HepG2 (cell line): Measurements from ENCODE around the gene DNAJC11. TPM values are rescaled to one million over a fixed set of nuclear protein-coding genes. Genes with fewer than 3 reads are reported as not detected.

ENCODE experiments used
- ARHGAP35 ChIP-seq: sonication (generic); formaldehyde crosslinking; IDR thresholded peaks from 2 replicates; pipeline ENCODE4 v1.9.0; 2022; ENCODE audit warnings: mild to moderate bottlenecking, inconsistent platforms, moderate library complexity, missing genetic modification reagents, borderline replicate concordance
- ATF7-NPFF ChIP-seq: sonication (generic); formaldehyde crosslinking; IDR thresholded peaks from 2 replicates; pipeline ENCODE4 v1.8.1; 2023; ENCODE audit warnings: mild to moderate bottlenecking, low read depth, missing genetic modification reagents, moderate library complexity
- GATA4 ChIP-seq: sonication (generic); IDR thresholded peaks from 2 replicates; pipeline ENCODE4 v1.6.1; 2016; ENCODE audit warnings: antibody characterized with exemption, low read depth, borderline replicate concordance
- HMG20B ChIP-seq: conservative IDR thresholded peaks from 2 replicates; pipeline ENCODE4 v1.6.1; 2016; ENCODE audit warnings: missing genetic modification reagents, missing compliant biosample characterization
- KDM5A ChIP-seq: fragments of 200-600 bp; sonication (generic); IDR thresholded peaks from 2 replicates; pipeline ENCODE4 v1.7.0; 2018; ENCODE audit warnings: antibody characterized with exemption, mild to moderate bottlenecking, low read length, borderline replicate concordance
- NFE2L1 ChIP-seq: sonication (generic); formaldehyde crosslinking; IDR thresholded peaks from 2 replicates; pipeline ENCODE4 v1.4.0; 2020; ENCODE audit warnings: missing genetic modification reagents, mild to moderate bottlenecking, borderline replicate concordance
- PPARG ChIP-seq: conservative IDR thresholded peaks from 2 replicates; pipeline ENCODE4 v1.6.1; 2016; ENCODE audit warnings: missing biosample characterization, missing genetic modification reagents
- PTBP1 ChIP-seq: fragments of 200-400 bp; formaldehyde crosslinking; IDR thresholded peaks from 2 replicates; pipeline ENCODE4 v1.6.1; 2018; ENCODE audit warnings: low read length, low read depth; ENCODE audit not compliant: poor library complexity, severe bottlenecking
- ZNF225 ChIP-seq: sonication (generic); formaldehyde crosslinking; IDR thresholded peaks from 2 replicates; pipeline ENCODE4 v1.4.0; 2020; ENCODE audit warnings: mild to moderate bottlenecking, missing genetic modification reagents
- ZNF460 ChIP-seq: sonication (generic); formaldehyde crosslinking; IDR thresholded peaks from 2 replicates; pipeline ENCODE4 v1.5.1; 2020; ENCODE audit warnings: missing genetic modification reagents, mild to moderate bottlenecking, borderline replicate concordance
- ZNF737 ChIP-seq: sonication (generic); formaldehyde crosslinking; IDR thresholded peaks from 2 replicates; pipeline ENCODE4 v1.5.0; 2020; ENCODE audit warnings: missing genetic modification reagents, mild to moderate bottlenecking, borderline replicate concordance
- ZNF747 ChIP-seq: sonication (generic); formaldehyde crosslinking; IDR thresholded peaks from 2 replicates; pipeline ENCODE4 v1.8.1; 2023; ENCODE audit warnings: missing genetic modification reagents, mild to moderate bottlenecking, borderline replicate concordance
- ZNF83 ChIP-seq: sonication (generic); formaldehyde crosslinking; IDR thresholded peaks from 2 replicates; pipeline ENCODE4 v1.4.0; 2020; ENCODE audit warnings: missing genetic modification reagents, mild to moderate bottlenecking, borderline replicate concordance
- polyA plus RNA-seq, 8 experiments: library from polyadenylated mRNA; depleted of rRNA in 3 of 8; stranded (reverse) in 7 of 8; unstranded in 1 of 8; fragments of >200 nt; fragmentation: Illumina TruSeq in 4 of 8; extraction: Trizol in 4 of 8; gene quantifications; 2 replicates each; pipeline versions ENCODE4 v1.2.1 to v1.2.3, GENCODE V29; 2011 to 2016; ENCODE audit warnings: low read depth in 4 of 8, missing spikeins in 1 of 8, mixed read lengths in 1 of 8; ENCODE audit not compliant: insufficient read depth in 1 of 8
- total RNA-seq, 5 experiments: library from RNA; depleted of rRNA; stranded (reverse); fragments of >200 nt; fragmentation: Illumina TruSeq; extraction: Trizol; gene quantifications; 2 replicates each; pipeline ENCODE4 v1.2.3, GENCODE V29; 2016; ENCODE audit warnings: low read depth in 1 of 5
- TF ChIP-seq, protein P1 (sequence below): sonication (generic); formaldehyde crosslinking; IDR thresholded peaks from 2 replicates; pipeline ENCODE4 v1.4.0; 2020; ENCODE audit warnings: missing genetic modification reagents, borderline replicate concordance
- TF ChIP-seq, protein P2 (sequence below): sonication (generic); formaldehyde crosslinking; IDR thresholded peaks from 2 replicates; pipeline ENCODE4; 2020; ENCODE audit warnings: missing genetic modification reagents, mild to moderate bottlenecking, borderline replicate concordance
- TF ChIP-seq, protein P3 (sequence below): sonication (generic); formaldehyde crosslinking; IDR thresholded peaks from 2 replicates; pipeline ENCODE4 v1.4.0; 2020; ENCODE audit warnings: mild to moderate bottlenecking, missing genetic modification reagents
- TF ChIP-seq, protein P4 (sequence below): sonication (generic); formaldehyde crosslinking; IDR thresholded peaks from 2 replicates; pipeline ENCODE4 v1.4.0; 2020; ENCODE audit warnings: missing genetic modification reagents, mild to moderate bottlenecking, borderline replicate concordance

DNAJC11 gene
- total and polyA plus RNA-seq, 2 of the 13 experiments (the other 11 are each of a cell fraction or from before 2014, with no cell fraction given) = 25.1 to 47.6 TPM

DNA sequence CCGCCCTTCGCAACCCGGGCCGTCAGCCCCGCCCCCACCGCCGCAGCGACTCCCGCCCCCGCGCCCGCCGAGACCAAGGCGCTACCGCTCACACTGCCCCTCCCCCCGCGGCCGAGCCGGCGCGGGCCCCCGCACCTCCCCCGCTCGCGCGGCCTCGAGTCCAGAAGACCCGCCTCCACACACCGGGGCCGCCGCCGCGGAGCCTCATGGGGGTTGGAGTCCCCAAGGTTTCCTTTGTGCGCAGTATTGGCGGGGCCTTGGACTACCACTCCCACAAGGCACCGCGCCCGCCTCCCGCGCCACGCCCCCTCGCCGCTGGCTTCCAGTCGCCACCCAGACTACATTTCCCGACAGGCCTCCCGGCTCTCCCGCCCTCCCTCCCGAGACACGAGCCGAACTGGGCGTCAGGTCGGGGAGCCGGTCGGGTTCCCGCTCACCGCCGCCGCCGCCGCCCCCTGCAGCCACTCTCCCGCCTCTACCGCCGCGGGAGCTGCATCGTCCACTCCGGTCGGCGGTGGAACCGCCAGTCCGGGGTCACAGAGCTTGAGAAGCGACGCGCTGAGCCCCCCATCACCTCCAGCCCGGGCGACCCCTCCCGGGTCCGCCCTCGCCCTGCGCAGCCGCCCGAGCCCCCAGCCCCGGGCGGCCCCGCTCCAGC is 88.1 kb downstream of the DNAJC11 start, which contains the start of gene PHF13 (continued):
- TF ChIP-seq, protein P1, sequence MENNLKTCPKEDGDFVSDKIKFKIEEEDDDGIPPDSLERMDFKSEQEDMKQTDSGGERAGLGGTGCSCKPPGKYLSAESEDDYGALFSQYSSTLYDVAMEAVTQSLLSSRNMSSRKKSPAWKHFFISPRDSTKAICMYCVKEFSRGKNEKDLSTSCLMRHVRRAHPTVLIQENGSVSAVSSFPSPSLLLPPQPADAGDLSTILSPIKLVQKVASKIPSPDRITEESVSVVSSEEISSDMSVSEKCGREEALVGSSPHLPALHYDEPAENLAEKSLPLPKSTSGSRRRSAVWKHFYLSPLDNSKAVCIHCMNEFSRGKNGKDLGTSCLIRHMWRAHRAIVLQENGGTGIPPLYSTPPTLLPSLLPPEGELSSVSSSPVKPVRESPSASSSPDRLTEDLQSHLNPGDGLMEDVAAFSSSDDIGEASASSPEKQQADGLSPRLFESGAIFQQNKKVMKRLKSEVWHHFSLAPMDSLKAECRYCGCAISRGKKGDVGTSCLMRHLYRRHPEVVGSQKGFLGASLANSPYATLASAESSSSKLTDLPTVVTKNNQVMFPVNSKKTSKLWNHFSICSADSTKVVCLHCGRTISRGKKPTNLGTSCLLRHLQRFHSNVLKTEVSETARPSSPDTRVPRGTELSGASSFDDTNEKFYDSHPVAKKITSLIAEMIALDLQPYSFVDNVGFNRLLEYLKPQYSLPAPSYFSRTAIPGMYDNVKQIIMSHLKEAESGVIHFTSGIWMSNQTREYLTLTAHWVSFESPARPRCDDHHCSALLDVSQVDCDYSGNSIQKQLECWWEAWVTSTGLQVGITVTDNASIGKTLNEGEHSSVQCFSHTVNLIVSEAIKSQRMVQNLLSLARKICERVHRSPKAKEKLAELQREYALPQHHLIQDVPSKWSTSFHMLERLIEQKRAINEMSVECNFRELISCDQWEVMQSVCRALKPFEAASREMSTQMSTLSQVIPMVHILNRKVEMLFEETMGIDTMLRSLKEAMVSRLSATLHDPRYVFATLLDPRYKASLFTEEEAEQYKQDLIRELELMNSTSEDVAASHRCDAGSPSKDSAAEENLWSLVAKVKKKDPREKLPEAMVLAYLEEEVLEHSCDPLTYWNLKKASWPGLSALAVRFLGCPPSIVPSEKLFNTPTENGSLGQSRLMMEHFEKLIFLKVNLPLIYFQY (CRISPR knock-in tag) = peak; percentile 17; the same call in 1 of the 2 replicates
- TF ChIP-seq, protein P2, sequence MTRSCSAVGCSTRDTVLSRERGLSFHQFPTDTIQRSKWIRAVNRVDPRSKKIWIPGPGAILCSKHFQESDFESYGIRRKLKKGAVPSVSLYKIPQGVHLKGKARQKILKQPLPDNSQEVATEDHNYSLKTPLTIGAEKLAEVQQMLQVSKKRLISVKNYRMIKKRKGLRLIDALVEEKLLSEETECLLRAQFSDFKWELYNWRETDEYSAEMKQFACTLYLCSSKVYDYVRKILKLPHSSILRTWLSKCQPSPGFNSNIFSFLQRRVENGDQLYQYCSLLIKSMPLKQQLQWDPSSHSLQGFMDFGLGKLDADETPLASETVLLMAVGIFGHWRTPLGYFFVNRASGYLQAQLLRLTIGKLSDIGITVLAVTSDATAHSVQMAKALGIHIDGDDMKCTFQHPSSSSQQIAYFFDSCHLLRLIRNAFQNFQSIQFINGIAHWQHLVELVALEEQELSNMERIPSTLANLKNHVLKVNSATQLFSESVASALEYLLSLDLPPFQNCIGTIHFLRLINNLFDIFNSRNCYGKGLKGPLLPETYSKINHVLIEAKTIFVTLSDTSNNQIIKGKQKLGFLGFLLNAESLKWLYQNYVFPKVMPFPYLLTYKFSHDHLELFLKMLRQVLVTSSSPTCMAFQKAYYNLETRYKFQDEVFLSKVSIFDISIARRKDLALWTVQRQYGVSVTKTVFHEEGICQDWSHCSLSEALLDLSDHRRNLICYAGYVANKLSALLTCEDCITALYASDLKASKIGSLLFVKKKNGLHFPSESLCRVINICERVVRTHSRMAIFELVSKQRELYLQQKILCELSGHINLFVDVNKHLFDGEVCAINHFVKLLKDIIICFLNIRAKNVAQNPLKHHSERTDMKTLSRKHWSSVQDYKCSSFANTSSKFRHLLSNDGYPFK (CRISPR knock-in tag) = no peak
- TF ChIP-seq GATA4 (no peak), NFE2L1 (CRISPR knock-in tag) (no peak), PTBP1 (no peak), HMG20B (CRISPR knock-in tag) (no peak), ZNF737 (CRISPR knock-in tag) (no peak), KDM5A (no peak), ZNF747 (0 out of 2 replicates have a peak, but pooled peaks have one; percentile 19), ZNF460 (CRISPR knock-in tag) (no peak), ATF7-NPFF (CRISPR knock-in tag) (no peak), PPARG (CRISPR knock-in tag) (0 out of 2 replicates have a peak, but pooled peaks have one; percentile 22), ARHGAP35 (CRISPR knock-in tag) (no peak), ZNF225 (CRISPR knock-in tag) (no peak), ZNF83 (no peak)
- TF ChIP-seq, protein P3, sequence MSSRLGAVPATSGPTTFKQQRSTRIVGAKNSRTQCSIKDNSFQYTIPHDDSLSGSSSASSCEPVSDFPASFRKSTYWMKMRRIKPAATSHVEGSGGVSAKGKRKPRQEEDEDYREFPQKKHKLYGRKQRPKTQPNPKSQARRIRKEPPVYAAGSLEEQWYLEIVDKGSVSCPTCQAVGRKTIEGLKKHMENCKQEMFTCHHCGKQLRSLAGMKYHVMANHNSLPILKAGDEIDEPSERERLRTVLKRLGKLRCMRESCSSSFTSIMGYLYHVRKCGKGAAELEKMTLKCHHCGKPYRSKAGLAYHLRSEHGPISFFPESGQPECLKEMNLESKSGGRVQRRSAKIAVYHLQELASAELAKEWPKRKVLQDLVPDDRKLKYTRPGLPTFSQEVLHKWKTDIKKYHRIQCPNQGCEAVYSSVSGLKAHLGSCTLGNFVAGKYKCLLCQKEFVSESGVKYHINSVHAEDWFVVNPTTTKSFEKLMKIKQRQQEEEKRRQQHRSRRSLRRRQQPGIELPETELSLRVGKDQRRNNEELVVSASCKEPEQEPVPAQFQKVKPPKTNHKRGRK (CRISPR knock-in tag) = no peak
- TF ChIP-seq, protein P4, sequence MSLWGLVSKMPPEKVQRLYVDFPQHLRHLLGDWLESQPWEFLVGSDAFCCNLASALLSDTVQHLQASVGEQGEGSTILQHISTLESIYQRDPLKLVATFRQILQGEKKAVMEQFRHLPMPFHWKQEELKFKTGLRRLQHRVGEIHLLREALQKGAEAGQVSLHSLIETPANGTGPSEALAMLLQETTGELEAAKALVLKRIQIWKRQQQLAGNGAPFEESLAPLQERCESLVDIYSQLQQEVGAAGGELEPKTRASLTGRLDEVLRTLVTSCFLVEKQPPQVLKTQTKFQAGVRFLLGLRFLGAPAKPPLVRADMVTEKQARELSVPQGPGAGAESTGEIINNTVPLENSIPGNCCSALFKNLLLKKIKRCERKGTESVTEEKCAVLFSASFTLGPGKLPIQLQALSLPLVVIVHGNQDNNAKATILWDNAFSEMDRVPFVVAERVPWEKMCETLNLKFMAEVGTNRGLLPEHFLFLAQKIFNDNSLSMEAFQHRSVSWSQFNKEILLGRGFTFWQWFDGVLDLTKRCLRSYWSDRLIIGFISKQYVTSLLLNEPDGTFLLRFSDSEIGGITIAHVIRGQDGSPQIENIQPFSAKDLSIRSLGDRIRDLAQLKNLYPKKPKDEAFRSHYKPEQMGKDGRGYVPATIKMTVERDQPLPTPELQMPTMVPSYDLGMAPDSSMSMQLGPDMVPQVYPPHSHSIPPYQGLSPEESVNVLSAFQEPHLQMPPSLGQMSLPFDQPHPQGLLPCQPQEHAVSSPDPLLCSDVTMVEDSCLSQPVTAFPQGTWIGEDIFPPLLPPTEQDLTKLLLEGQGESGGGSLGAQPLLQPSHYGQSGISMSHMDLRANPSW = no peak
